HG02763 (cell line): Measurements from ENCODE around the gene COX14.
"Not testable (repeated sequence)": the region's sequence is repeated elsewhere in the genome, so short reads cannot be mapped to it uniquely, and the experiment has no call there.

ENCODE experiments used
- ATAC-seq: cut with Tn5 transposase; IDR thresholded peaks from one replicate; pipeline ENCODE4 v1.9.1; 2021; ENCODE audit warnings: mild to moderate bottlenecking, moderate library complexity; ENCODE audit not compliant: unreplicated experiment

The COX14 gene

DNA sequence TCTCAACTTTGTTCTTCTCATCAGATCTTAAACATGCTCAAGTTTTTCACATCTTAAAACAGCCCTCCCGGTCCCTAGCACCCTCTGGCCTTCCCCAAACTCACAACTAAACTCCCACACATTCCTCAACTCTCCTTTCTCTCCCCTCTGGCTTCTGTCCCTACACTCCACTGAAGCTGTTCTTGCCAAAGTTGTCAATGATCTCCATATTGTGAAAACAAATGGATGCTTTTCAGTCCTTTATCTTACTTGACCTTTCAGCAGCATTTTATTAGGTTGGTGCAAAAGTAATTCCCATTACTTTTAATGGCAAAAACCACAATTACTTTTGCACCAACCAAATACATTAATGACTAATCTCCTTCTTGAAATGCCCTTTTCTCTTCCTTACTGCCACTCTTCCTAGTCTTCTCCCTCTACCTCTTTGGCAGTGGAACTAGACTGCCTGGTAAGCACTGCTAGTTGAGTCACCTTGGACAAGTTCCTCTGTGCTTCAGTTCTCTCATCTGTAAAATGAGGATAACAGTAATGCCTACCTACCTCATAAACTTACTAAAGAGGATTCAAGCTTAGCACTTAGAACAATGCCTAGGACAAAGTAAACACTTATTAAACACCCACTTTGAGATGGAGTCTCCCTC lies 39.1 kb downstream of the COX14 start:
- no peak for ATAC-seq

DNA sequence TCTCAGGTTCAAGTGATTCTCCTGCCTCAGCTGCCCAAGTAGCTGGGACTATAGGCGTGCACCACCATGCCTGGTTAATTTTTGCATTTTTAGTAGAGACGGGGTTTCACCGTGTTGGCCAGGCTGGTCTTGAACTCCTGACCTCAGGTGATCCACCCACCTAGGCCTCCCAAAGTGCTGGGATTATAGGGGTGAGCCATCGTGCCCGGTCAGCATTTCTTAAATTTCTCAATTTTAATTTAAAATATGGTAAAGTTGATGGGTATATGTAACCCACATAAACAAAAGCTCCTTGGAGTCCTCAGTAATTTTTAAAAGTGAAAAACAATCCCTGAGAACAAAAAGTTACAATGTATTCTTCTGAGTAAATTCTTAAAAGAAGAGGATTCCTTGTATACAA lies 42.9 kb downstream of the COX14 start:
- ATAC-seq: not testable (repeated sequence)

DNA sequence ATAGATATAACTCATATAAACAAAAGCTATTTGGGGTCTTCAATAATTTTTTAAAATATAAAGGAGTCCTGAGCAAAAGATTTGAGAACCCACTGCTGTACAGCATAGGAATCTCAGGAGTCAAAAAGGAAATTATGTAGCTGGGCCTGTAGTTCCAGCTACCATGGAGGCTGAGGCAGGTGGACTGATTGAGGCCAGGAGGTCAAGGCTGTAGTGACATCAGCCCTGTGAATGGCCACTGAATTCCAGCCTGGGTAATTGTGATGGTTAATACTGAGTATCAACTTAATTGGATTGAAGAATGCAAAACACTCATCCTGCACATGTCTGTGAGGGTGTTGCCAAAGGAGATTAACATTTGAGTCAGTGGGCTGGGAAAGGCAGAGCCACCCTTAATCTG lies 44.6 kb downstream of the COX14 start:
- ATAC-seq: no peak

DNA sequence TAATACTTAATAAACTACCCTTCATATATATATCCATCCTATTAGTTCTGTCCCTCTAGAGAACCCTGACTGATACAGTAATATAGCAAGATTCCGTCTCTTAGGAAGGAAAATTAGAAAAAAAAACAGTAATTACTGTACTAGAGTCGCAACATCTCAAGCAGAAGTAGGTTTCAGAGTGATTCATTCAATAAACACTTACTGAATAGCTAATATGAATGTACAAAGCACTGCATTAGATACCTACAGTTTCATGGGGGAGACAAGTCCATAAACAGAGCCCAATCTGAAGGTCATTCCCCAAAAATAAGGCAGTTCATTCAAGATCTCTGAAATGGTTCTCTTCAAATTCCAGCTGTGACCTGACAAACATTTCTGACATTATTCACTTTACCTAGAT lies 45.2 kb downstream of the COX14 start:
- ATAC-seq: no peak

DNA sequence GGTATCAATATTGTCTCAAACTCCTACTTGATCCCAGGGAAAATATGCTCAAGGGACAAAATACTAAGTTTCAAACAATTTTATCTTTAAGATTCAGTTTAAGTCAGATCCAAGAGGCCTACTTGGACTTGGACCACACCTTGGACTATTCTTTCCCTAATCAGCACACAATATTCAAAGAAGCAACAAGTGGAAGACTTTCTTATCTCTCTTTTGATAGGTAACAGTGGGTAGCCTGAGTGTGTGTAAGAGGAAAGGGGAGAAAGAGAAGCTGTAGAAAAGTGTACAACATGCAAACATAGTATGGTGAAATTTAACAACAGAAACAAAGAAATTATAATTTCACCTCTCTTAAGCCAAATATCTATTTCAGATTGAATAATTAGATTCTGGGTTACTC lies 48.6 kb downstream of the COX14 start:
- no peak for ATAC-seq

DNA sequence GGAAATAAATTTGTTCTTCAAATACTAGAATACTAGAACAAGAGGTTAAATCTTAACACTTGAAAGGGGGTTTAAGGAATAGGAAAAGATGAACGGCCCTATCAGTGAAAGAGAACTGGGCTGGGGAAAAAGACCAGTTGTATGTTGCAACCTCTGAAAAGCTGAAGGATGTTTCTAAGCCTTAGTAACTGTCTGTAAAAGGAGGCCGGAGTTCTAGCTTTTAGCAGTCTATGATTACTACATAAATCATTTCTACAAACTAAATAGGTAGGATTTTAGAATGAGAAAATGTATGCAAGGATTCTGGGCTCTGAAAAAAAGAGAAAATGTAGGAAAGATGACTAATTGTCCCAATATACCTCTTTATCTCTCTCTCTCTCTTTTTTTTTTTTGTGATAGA lies 50.2 kb downstream of the COX14 start:
- ATAC-seq: no peak

GRCh38 chr12:50164963-50165362 lies 52.9 kb downstream of the COX14 start:
- ATAC-seq: no peak

DNA sequence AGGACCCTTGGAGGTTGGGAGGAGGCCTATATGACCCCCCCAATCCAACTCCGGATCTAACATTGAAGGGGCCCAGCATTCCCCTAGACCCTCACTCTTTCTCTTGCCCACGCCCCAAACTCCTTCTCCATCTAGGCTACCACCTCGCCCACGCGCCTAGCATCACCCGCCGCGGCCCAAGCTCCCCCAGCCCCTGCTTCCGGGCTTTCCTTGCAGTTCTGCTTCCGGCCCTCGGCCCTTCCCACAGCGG lies 54.7 kb downstream of the COX14 start:
- ATAC-seq: peak; percentile 34

- ATAC-seq: peak; percentile 98
Observed at GRCh38 chr12:50167049-50167828, 55.2 kb downstream of the COX14 start, which contains the start of gene CERS5. Gene CERS5, minus strand, starts transcription at chr12:50167369. Its CDS starts 72 bp downstream, at chr12:50167297.
